ENCODE measurements around the gene GPR142.

The GPR142 gene

GRCh38 chr17:74353446-74354060 lies 13.8 kb upstream of the GPR142 start:
- no peak for TF ChIP-seq CTCF (conservative IDR thresholded peaks at IDR 0.05; ENCODE audit: low read length)
- no peak for DNase-seq (ENCODE audit: low read depth)
- no peak overlapping the region for H3K4me3 ChIP-seq (ENCODE audit: low read length)

- TF ChIP-seq CTCF (conservative IDR thresholded peaks at IDR 0.05; ENCODE audit: low read length) = 0 out of 2 replicates have a peak, but pooled peaks have one; percentile 9
- H3K4me3 ChIP-seq (ENCODE audit: low read length) = no peak overlapping the region
- DNase-seq (ENCODE audit: low read depth) = no peak
Measured at GRCh38 chr17:74354123-74354522, 13.2 kb upstream of the GPR142 start.

GRCh38 chr17:74354561-74354960 lies 12.7 kb upstream of the GPR142 start:
- no peak overlapping the region for H3K4me3 ChIP-seq (ENCODE audit: low read length)
- no peak for DNase-seq (ENCODE audit: low read depth)
- TF ChIP-seq CTCF (conservative IDR thresholded peaks at IDR 0.05; ENCODE audit: low read length) = no peak

GRCh38 chr17:74355065-74355464 lies 12.2 kb upstream of the GPR142 start:
- DNase-seq (ENCODE audit: low read depth) = no peak
- no peak for TF ChIP-seq CTCF (conservative IDR thresholded peaks at IDR 0.05; ENCODE audit: low read length)
- no peak overlapping the region for H3K4me3 ChIP-seq (ENCODE audit: low read length)

- no peak overlapping the region for H3K4me3 ChIP-seq (ENCODE audit: low read length)
- no peak for DNase-seq (ENCODE audit: low read depth)
- no peak for TF ChIP-seq CTCF (conservative IDR thresholded peaks at IDR 0.05; ENCODE audit: low read length)
Measured at GRCh38 chr17:74356646-74357465, 10.4 kb upstream of the GPR142 start.

- TF ChIP-seq CTCF (conservative IDR thresholded peaks at IDR 0.05; ENCODE audit: low read length) = no peak
- no peak for DNase-seq (ENCODE audit: low read depth)
- H3K4me3 ChIP-seq (ENCODE audit: low read length) = no peak overlapping the region
Measured at GRCh38 chr17:74357466-74357809, 9.9 kb upstream of the GPR142 start.

- no peak overlapping the region for H3K4me3 ChIP-seq (ENCODE audit: low read length)
- no peak for TF ChIP-seq CTCF (conservative IDR thresholded peaks at IDR 0.05; ENCODE audit: low read length)
- no peak for DNase-seq (ENCODE audit: low read depth)
Measured at GRCh38 chr17:74358697-74359096, 8.6 kb upstream of the GPR142 start.

Data from AG10803 (cell line).